ENCODE data around the gene NEK11.

GRCh38 chr3:131008326-131008725 lies 18.4 kb upstream of the NEK11 start:
- TF ChIP-seq YY1 (IDR thresholded peaks at IDR 0.05; ENCODE audit: insufficient read depth, insufficient read length) (no peak), ZNF274 (IDR thresholded peaks at IDR 0.05; ENCODE audit: low read depth, low read length) (no peak), SUZ12 (IDR thresholded peaks at IDR 0.05; ENCODE audit: extremely low read depth, insufficient read depth, insufficient read length) (no peak)

Measured in NT2/D1 (cell line).